Measurements from ENCODE around the gene SYNM. TPM values are rescaled to one million over a fixed set of nuclear protein-coding genes. Genes with fewer than 3 reads are reported as not detected.
A peak's percentile ranks its signal among the peaks of the same experiment; 100 is the strongest.

Gene SYNM, protein sequence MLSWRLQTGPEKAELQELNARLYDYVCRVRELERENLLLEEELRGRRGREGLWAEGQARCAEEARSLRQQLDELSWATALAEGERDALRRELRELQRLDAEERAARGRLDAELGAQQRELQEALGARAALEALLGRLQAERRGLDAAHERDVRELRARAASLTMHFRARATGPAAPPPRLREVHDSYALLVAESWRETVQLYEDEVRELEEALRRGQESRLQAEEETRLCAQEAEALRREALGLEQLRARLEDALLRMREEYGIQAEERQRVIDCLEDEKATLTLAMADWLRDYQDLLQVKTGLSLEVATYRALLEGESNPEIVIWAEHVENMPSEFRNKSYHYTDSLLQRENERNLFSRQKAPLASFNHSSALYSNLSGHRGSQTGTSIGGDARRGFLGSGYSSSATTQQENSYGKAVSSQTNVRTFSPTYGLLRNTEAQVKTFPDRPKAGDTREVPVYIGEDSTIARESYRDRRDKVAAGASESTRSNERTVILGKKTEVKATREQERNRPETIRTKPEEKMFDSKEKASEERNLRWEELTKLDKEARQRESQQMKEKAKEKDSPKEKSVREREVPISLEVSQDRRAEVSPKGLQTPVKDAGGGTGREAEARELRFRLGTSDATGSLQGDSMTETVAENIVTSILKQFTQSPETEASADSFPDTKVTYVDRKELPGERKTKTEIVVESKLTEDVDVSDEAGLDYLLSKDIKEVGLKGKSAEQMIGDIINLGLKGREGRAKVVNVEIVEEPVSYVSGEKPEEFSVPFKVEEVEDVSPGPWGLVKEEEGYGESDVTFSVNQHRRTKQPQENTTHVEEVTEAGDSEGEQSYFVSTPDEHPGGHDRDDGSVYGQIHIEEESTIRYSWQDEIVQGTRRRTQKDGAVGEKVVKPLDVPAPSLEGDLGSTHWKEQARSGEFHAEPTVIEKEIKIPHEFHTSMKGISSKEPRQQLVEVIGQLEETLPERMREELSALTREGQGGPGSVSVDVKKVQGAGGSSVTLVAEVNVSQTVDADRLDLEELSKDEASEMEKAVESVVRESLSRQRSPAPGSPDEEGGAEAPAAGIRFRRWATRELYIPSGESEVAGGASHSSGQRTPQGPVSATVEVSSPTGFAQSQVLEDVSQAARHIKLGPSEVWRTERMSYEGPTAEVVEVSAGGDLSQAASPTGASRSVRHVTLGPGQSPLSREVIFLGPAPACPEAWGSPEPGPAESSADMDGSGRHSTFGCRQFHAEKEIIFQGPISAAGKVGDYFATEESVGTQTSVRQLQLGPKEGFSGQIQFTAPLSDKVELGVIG (N-terminal part only)
- 10 to 100 TPM in 1 of 2 donors, 1 to 10 TPM in 1; 2.3 to 12.5 TPM for total RNA-seq
- polyA plus RNA-seq (2013, experiment 1 of 2), result 2.0 TPM
- 2.5 TPM for polyA plus RNA-seq (2013, experiment 2 of 2)
- long read RNA-seq, experiment 1, partial matches to known transcripts, result 0 of 1 reads
- long read RNA-seq, experiment 1, other reads (novel, unspliced or antisense), result 1 of 1 reads
- long read RNA-seq, experiment 2, full-length matches to known transcripts, result 1 of 5 reads
- long read RNA-seq, experiment 2, partial matches to known transcripts, result 0 of 5 reads
- long read RNA-seq, experiment 2, other reads (novel, unspliced or antisense), result 4 of 5 reads
- long read RNA-seq, experiment 3, partial matches to known transcripts, result 2 of 11 reads
- long read RNA-seq, experiment 3, other reads (novel, unspliced or antisense), result 9 of 11 reads
- long read RNA-seq, experiment 4, result 0 reads

DNA sequence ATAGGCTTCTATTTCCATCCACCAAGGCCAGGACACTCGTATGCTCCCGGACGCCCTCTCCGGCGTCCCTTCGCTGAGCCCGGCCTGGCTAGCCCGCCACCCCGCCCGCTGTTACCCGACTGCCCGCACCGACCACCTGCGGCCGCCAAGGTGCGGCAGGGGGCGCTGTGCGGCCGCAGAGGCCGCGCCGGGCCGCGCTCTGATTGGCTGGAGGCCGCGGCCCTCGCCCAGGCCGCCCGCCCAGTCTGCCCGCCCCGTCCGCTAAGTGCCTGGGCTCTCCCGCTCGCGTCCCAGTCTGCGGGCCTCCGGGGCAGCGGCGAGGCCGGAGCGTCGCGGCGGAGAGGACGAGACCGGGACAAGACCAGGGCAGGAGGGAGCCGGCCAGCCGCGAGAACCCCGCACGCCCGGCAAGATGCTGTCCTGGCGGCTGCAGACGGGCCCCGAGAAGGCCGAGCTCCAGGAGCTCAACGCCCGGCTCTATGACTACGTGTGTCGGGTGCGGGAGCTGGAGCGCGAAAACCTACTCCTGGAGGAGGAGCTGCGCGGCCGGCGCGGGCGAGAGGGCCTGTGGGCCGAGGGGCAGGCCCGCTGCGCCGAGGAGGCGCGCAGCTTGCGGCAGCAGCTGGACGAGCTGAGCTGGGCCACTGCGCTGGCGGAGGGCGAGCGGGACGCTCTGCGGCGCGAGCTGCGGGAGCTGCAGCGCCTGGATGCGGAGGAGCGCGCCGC is at the start of gene SYNM:
TSS of gene SYNM (plus strand) at position 293 of the 726 bp plus-strand sequence. CDS start at position 413, 120 bp downstream.
- no peaks in the 10 kb centered on the region for H3K36me3 ChIP-seq (ENCODE audit: control insufficient read depth, insufficient read depth, low read length)
- H3K27ac ChIP-seq (ENCODE audit: low read depth, low read length), result no peak within 1 kb of the TSS
- Mint-ChIP-seq H3K36me3 (ENCODE audit: low read depth) (no peaks in the 10 kb centered on the region), H3K27ac (peak within 1 kb of the TSS; percentile 64), H3K4me3 (peak within 1 kb of the TSS; percentile 57), H3K4me1 (peaks cover 10% of the 10 kb centered on the region), H3K9me3 (no peaks in the 10 kb centered on the region), H3K27me3 (ENCODE audit: insufficient read depth) (peaks cover 38% of the 10 kb centered on the region)
- peaks cover 41% of the 10 kb centered on the region for H3K27me3 ChIP-seq (ENCODE audit: control insufficient read depth, insufficient read depth, low read length, poor library complexity, severe bottlenecking)
- no peak within 1 kb of the TSS for H3K9ac ChIP-seq (ENCODE audit: extremely low read depth, low read length, poor library complexity, severe bottlenecking)
- TF ChIP-seq, protein P1, sequence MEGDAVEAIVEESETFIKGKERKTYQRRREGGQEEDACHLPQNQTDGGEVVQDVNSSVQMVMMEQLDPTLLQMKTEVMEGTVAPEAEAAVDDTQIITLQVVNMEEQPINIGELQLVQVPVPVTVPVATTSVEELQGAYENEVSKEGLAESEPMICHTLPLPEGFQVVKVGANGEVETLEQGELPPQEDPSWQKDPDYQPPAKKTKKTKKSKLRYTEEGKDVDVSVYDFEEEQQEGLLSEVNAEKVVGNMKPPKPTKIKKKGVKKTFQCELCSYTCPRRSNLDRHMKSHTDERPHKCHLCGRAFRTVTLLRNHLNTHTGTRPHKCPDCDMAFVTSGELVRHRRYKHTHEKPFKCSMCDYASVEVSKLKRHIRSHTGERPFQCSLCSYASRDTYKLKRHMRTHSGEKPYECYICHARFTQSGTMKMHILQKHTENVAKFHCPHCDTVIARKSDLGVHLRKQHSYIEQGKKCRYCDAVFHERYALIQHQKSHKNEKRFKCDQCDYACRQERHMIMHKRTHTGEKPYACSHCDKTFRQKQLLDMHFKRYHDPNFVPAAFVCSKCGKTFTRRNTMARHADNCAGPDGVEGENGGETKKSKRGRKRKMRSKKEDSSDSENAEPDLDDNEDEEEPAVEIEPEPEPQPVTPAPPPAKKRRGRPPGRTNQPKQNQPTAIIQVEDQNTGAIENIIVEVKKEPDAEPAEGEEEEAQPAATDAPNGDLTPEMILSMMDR (conservative IDR thresholded peaks at IDR 0.05), result peak; percentile 98
- DNase-seq, result peak; percentile 95
- H3K4me3 ChIP-seq (ENCODE audit: low read length), result peak within 1 kb of the TSS; percentile 76
- no peaks in the 10 kb centered on the region for H3K9me3 ChIP-seq (ENCODE audit: control insufficient read depth, low read length)
- H3K4me1 ChIP-seq (ENCODE audit: control insufficient read depth, insufficient read depth, low read length), result no peaks in the 10 kb centered on the region
- 1% methylated on average over 29 to 91 of the region's 91 CpGs for WGBS, 2 experiments (ENCODE audit: insufficient coverage in 1 of 2, insufficient read length in 1 of 2)

DNA sequence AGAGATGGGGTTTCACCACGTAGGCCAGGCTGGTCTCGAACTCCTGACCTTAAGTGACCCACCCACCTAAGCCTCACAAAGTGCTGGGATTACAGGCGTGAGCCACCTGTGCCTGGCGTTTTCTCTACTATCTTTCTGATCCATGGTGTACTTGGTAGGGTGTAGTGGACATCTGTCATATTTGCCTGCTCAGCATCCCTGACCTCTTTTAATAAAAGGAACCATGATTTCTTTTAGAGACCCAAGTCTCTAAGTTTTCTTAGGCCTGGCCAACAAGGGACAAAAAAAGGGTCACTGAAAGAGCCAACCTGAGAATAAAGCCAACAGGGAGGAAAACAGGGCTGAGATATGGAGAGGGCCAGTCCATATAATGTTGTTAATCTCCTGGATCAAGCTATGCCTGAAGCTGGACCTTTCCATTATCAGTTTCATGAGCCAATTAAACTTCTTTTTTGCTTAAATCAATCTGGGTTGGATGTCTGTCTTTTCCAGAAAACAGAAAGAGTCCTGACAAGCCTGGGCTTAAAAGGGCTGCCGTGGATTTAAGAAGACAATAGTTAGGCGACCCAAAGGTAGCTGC is 49.2 kb upstream of the SYNM start:
- peaks cover 21% of the 10 kb centered on the region for H3K27me3 Mint-ChIP-seq (ENCODE audit: insufficient read depth)
- TF ChIP-seq, protein P1 (conservative IDR thresholded peaks at IDR 0.05), result no peak
- no peaks in the 10 kb centered on the region for H3K36me3 Mint-ChIP-seq (ENCODE audit: low read depth)
- Histone ChIP-seq H3K4me1 (ENCODE audit: control insufficient read depth, insufficient read depth, low read length) (no peaks in the 10 kb centered on the region), H3K4me3 (ENCODE audit: low read length) (no peak overlapping the region), H3K9ac (ENCODE audit: extremely low read depth, low read length, poor library complexity, severe bottlenecking) (no peak overlapping the region), H3K27me3 (ENCODE audit: control insufficient read depth, insufficient read depth, low read length, poor library complexity, severe bottlenecking) (peaks cover 13% of the 10 kb centered on the region), H3K27ac (ENCODE audit: low read depth, low read length) (no peak overlapping the region), H3K36me3 (ENCODE audit: control insufficient read depth, insufficient read depth, low read length) (no peaks in the 10 kb centered on the region), H3K9me3 (ENCODE audit: control insufficient read depth, low read length) (no peaks in the 10 kb centered on the region)
- DNase-seq, result no peak
- H3K4me3 Mint-ChIP-seq, result no peak overlapping the region
- H3K27ac Mint-ChIP-seq, result no peak overlapping the region
- peaks cover 4% of the 10 kb centered on the region for H3K4me1 Mint-ChIP-seq
- 80 to 88% methylated on average over 6 of the region's 6 CpGs for WGBS, 2 experiments (ENCODE audit: insufficient coverage in 1 of 2, insufficient read length in 1 of 2)
- H3K9me3 Mint-ChIP-seq, result no peaks in the 10 kb centered on the region

Data from endodermal cell (in vitro differentiated cells).